A549 treated with CpdA at 1 μM for 4 hours (cell line): Measurements from ENCODE around the gene SLC2A6. TPM values are rescaled to one million over a fixed set of nuclear protein-coding genes. Genes with fewer than 3 reads are reported as not detected.

Experiments
- total RNA-seq: library from RNA; stranded (reverse); fragments of 200-300 nt; extraction: Qiagen RNA extraction; gene quantifications from 5 replicates; pipeline ENCODE4 v1.2.3, GENCODE V29; 2022; ENCODE audit warnings: low read depth

The SLC2A6 gene
- total RNA-seq, result 16.2 to 24.6 TPM (median 21.2 TPM) in 5 replicates

GRCh38 chr9:133478851-133479711 lies at the start of gene SLC2A6:
SLC2A6 (minus strand) TSS chr9:133479099; CDS start chr9:133479059, 40 bp downstream.

GRCh38 chr9:133524679-133525228 lies 45.9 kb upstream of the SLC2A6 start, which contains the start of gene MYMK:
MYMK (minus strand) TSS chr9:133524959; CDS start chr9:133524844, 115 bp downstream.

GRCh38 chr9:133459476-133460404 lies 19.2 kb downstream of the SLC2A6 start, which contains the start of gene CACFD1:
CACFD1 (plus strand) TSS chr9:133459978; CDS start chr9:133460067, 89 bp downstream.

GRCh38 chr9:133421615-133422542 lies 57.0 kb downstream of the SLC2A6 start, which contains the start of gene ADAMTS13:
ADAMTS13 (plus strand) TSS chr9:133422367; CDS start chr9:133422444, 77 bp downstream.

Other genes with a start within 250 kb of the SLC2A6 start
- gene ABO, start 203.9 kb downstream of the SLC2A6 start, total RNA-seq, result not detected in 5 replicates
- 24.0 to 32.5 TPM (median 27.3 TPM) in 5 replicates for gene SURF6, start 142.9 kb downstream of the SLC2A6 start, total RNA-seq
- 23.9 to 31.9 TPM (median 29.7 TPM) in 5 replicates for gene MED22, start 131.0 kb downstream of the SLC2A6 start, total RNA-seq
- gene RPL7A, start 130.9 kb downstream of the SLC2A6 start, total RNA-seq, result 3,321 to 3,607 TPM (median 3,503 TPM) in 5 replicates
- 30.5 to 49.9 TPM (median 44.1 TPM) in 5 replicates for gene SURF1, start 122.6 kb downstream of the SLC2A6 start, total RNA-seq
- gene SURF2, start 122.5 kb downstream of the SLC2A6 start, total RNA-seq, result 39.2 to 55.8 TPM (median 47.0 TPM) in 5 replicates
- gene SURF4, start 103.0 kb downstream of the SLC2A6 start, total RNA-seq, result 179 to 209 TPM (median 208 TPM) in 5 replicates
- 0.23 to 1.4 TPM (median 0.81 TPM) in 5 replicates for gene STKLD1, start 102.7 kb downstream of the SLC2A6 start, total RNA-seq
- 31.4 to 44.3 TPM (median 39.2 TPM) in 5 replicates for gene REXO4, start 61.1 kb downstream of the SLC2A6 start, total RNA-seq
- 0.28 to 0.73 TPM (median 0.48 TPM) in 5 replicates for gene ADAMTS13, start 56.7 kb downstream of the SLC2A6 start, total RNA-seq
- 3.3 to 4.8 TPM (median 4.4 TPM) in 5 replicates for gene CACFD1, start 19.1 kb downstream of the SLC2A6 start, total RNA-seq
- gene MYMK, start 45.9 kb upstream of the SLC2A6 start, total RNA-seq, result not detected in 5 replicates
- not detected in 5 replicates for gene ADAMTSL2, start 55.6 kb upstream of the SLC2A6 start, total RNA-seq
- gene FAM163B, start 130.3 kb upstream of the SLC2A6 start, total RNA-seq, result not detected in 5 replicates
- gene DBH, start 157.3 kb upstream of the SLC2A6 start, total RNA-seq, result not detected in 5 replicates